ENCODE measurements around the gene TMEM263. TPM values are rescaled to one million over a fixed set of nuclear protein-coding genes. Genes with fewer than 3 reads are reported as not detected.
"Not testable (repeated sequence)": the region's sequence is repeated elsewhere in the genome, so short reads cannot be mapped to it uniquely, and the experiment has no call there.

The TMEM263 gene
- total RNA-seq, 2 experiments from 2014 or later = 32.6 to 33.2 TPM

- ChIA-PET CTCF (no interaction called here), POLR2A (no interaction called here)
- no peak overlapping the region for H3K27ac Mint-ChIP-seq
- no peak overlapping the region for H3K4me3 Mint-ChIP-seq
- no peak for DNase-seq
- H3K4me1 Mint-ChIP-seq = no peaks in the 10 kb centered on the region
- H3K36me3 Mint-ChIP-seq (ENCODE audit: low read depth) = peaks cover 3% of the 10 kb centered on the region
- H3K27me3 Mint-ChIP-seq = no peaks in the 10 kb centered on the region
- H3K9me3 Mint-ChIP-seq = peaks cover 5% of the 10 kb centered on the region
Measured at GRCh38 chr12:106999446-106999845, 43.7 kb downstream of the TMEM263 start.

- H3K27ac Mint-ChIP-seq; H3K27me3 Mint-ChIP-seq; H3K9me3 Mint-ChIP-seq; H3K36me3 Mint-ChIP-seq (ENCODE audit: low read depth); H3K4me3 Mint-ChIP-seq; H3K4me1 Mint-ChIP-seq; DNase-seq; CTCF ChIA-PET; POLR2A ChIA-PET: not testable (repeated sequence)
Measured at GRCh38 chr12:107002665-107003064, 47.0 kb downstream of the TMEM263 start.

DNA sequence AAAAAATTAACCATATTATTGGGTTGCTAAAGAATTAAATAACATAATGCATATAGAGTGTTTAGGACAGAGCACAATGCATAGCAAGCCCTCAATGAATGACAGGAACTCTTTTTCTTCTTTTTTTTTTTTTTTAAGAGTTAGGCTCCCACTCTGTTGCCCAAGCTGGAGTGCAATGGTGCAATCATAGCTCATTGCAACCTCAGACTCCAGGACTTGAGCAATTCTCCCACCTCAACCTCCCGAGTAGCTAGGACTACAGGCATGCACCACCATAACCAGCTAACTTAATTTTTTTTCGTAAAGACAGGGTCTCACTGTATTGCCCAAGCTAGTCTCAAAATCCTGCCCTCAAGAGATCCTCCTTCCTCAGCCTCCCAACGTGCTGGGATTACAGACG lies 51.7 kb downstream of the TMEM263 start:
- ChIA-PET POLR2A (no interaction called here), CTCF (interaction anchor here (0.6 kb wide), 1 partner anchor 650 kb away, joined by 3 read pairs; no protein-coding TSS in a partner anchor)
- Mint-ChIP-seq H3K9me3 (peaks cover 2% of the 10 kb centered on the region), H3K4me3 (no peak overlapping the region), H3K27ac (no peak overlapping the region), H3K27me3 (no peaks in the 10 kb centered on the region), H3K4me1 (no peaks in the 10 kb centered on the region), H3K36me3 (ENCODE audit: low read depth) (no peaks in the 10 kb centered on the region)
- DNase-seq = no peak

DNA sequence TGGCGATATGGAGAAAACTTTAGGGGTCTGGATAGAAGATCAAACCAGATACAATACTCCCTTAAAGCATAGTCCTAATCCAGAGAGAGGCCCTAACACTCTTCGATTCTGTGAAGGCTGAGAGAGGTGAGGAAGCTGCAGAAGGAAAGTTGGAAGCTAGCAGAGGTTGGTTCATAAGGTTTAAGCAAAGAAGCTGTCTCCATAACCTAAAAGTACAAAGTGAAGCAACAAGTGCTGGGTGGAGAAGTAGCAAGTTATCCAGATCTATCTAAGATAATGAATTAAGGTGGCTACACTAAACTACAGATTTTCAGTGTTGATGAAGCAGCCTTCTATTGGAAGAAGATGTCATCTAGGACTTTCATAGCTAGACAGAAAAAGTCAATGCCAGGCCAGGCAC lies 55.8 kb downstream of the TMEM263 start:
- Mint-ChIP-seq H3K9me3 (no peaks in the 10 kb centered on the region), H3K4me1 (no peaks in the 10 kb centered on the region), H3K4me3 (no peak overlapping the region), H3K36me3 (ENCODE audit: low read depth) (no peaks in the 10 kb centered on the region), H3K27me3 (no peaks in the 10 kb centered on the region), H3K27ac (no peak overlapping the region)
- POLR2A ChIA-PET = no interaction called here
- no peak for DNase-seq
- CTCF ChIA-PET = interaction anchor here (0.7 to 0.8 kb wide), 2 partner anchors 13 to 245 kb away, joined by 3 to 4 read pairs; no protein-coding TSS in a partner anchor

DNA sequence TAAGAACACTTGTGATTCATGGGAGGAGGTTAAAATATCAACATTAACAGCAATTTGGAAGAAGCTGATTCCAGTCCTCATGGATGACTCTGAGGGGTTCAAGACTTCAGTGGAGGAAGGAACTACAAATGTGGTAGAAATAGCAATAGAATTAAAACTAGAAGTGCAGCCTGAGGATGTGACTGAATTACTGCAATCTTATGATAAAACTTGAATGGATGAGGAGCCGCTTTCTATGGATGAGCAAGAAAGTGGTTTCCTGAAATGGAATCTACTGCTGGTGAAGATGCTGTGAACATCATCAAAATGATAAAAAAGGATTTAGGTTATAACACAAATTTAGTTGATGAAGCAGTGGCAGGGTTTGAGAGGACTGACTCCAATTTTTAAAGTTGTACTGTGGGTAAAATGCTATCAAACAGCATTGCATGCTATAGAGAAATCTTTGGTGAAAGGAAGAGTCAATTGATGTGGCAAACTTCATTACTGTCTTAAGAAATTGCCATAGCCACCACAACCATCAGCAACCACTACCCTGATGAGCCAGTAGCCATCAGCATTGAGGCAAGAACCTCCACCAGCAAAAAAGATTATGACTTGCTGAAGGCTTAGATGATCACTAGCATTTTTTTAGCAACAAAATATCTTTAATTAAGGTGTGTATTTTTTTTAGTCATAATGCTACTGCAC lies 57.2 kb downstream of the TMEM263 start:
- POLR2A ChIA-PET = no interaction called here

DNA sequence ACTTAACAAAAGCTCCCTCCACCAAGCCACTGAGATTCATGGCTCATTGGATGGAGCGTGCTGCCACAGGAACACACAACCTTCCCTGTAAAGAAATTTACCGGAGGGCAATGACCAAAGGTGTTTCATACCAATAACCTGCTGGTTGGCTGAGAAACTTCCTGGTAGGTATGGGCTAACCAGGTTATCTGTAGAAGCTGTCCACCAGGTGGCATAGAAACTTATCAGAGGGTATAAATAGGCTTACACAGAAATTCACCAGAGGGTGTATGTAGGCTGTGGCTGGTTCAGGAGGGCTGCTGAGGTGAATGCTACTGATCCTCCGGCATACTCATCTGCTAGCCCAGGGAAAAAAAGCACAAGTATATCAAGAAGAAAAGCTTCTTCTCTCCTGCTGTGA lies 58.3 kb downstream of the TMEM263 start:
- ChIA-PET CTCF (interaction anchor here (0.6 to 1.1 kb wide), 3 partner anchors 13 to 62 kb away, joined by 3 to 4 read pairs (median 4); no protein-coding TSS in a partner anchor), POLR2A (no interaction called here)
- DNase-seq = no peak
- H3K4me1 Mint-ChIP-seq = no peaks in the 10 kb centered on the region
- H3K27me3 Mint-ChIP-seq = no peaks in the 10 kb centered on the region
- no peak overlapping the region for H3K4me3 Mint-ChIP-seq
- H3K9me3 Mint-ChIP-seq = no peaks in the 10 kb centered on the region
- H3K27ac Mint-ChIP-seq = no peak overlapping the region
- H3K36me3 Mint-ChIP-seq (ENCODE audit: low read depth) = no peaks in the 10 kb centered on the region

More for the DNA sequence above, 57.2 kb downstream of the TMEM263 start:
- CTCF ChIA-PET = interaction anchor here (0.9 kb wide), 1 partner anchor 12 kb away, joined by 4 read pairs; no protein-coding TSS in a partner anchor
- no peak for DNase-seq
- Mint-ChIP-seq H3K4me3 (no peak overlapping the region), H3K27me3 (no peaks in the 10 kb centered on the region), H3K9me3 (no peaks in the 10 kb centered on the region), H3K36me3 (ENCODE audit: low read depth) (no peaks in the 10 kb centered on the region), H3K4me1 (no peaks in the 10 kb centered on the region), H3K27ac (no peak overlapping the region)

GRCh38 chr12:107017042-107017441 lies 61.3 kb downstream of the TMEM263 start:
- Mint-ChIP-seq H3K27me3 (no peaks in the 10 kb centered on the region), H3K27ac (no peak overlapping the region), H3K4me1 (no peaks in the 10 kb centered on the region), H3K9me3 (no peaks in the 10 kb centered on the region), H3K4me3 (no peak overlapping the region), H3K36me3 (ENCODE audit: low read depth) (no peaks in the 10 kb centered on the region)
- ChIA-PET CTCF (no interaction called here), POLR2A (no interaction called here)
- no peak for DNase-seq

DNA sequence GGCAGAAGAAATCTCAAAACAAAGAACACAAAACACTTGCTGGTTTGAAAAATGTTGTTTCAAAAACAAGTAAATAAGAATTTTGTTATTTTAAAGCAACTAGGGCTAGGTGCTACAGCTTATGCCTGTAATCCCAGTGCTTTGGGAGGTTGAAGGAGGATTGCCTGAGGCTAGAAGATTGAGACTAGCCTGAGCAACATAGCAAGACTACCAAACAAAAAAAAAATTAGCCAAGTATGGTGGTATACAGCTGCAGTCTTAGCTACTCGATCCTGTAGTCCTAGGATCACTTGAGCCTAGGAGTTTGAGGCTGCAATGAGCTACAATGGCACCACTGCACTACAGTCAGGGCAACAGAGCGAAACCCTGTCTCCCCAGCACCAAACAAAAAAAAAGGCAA lies 63.8 kb downstream of the TMEM263 start:
- H3K36me3 Mint-ChIP-seq (ENCODE audit: low read depth) = no peaks in the 10 kb centered on the region
- no peaks in the 10 kb centered on the region for H3K4me1 Mint-ChIP-seq
- CTCF ChIA-PET = no interaction called here
- H3K4me3 Mint-ChIP-seq = no peak overlapping the region
- H3K27ac Mint-ChIP-seq = no peak overlapping the region
- POLR2A ChIA-PET = no interaction called here
- no peak for DNase-seq
- no peaks in the 10 kb centered on the region for H3K9me3 Mint-ChIP-seq
- H3K27me3 Mint-ChIP-seq = no peaks in the 10 kb centered on the region

Other genes starting within 250 kb of the TMEM263 start
- 10 to 100 TPM; 13.6 to 14.0 TPM for gene RIC8B, start 181.2 kb upstream of the TMEM263 start, total RNA-seq
- gene MTERF2, start 31.2 kb downstream of the TMEM263 start, total RNA-seq = 1 to 10 TPM; 6.8 to 7.7 TPM
- gene CRY1, start 137.6 kb downstream of the TMEM263 start, total RNA-seq = 10 to 100 TPM; 12.2 to 12.9 TPM